H4 (cell line): ENCODE measurements around the gene NLRC3. TPM values are rescaled to one million over a fixed set of nuclear protein-coding genes. Genes with fewer than 3 reads are reported as not detected.

ENCODE experiments used
- DNase-seq: peaks from one replicate; pipeline ENCODE4 v3.0.0-alpha.2; 2015; ENCODE audit warnings: low spot score
- total RNA-seq: library from RNA; depleted of rRNA; stranded (reverse); fragments of >200 nt; shearing (Covaris generic); gene quantifications from 2 replicates; pipeline ENCODE4 v1.2.3, GENCODE V29; 2014

NLRC3 gene
- total RNA-seq, 1 experiment from 2014 or later = not detected

DNA sequence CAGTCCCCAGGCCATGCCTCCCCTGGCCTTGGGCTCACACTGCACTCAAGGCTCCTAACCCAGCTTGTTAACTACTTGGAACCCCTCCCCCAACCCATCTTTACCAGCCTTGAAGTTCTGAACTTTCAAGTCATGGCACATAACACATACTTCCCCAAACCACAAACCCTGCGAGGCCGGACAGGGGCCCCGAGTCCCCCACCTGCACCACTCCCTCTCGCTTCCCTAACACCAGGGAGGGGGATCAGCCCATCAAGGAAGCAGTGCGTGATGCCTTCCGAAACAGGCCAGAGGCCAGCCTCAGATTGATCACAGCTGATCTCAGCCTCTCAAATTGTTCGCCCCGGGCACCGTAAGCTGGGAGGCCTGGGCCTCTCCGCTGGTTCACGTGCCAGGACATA, 3.0 kb upstream of the NLRC3 start:
- no peak for DNase-seq

GRCh38 chr16:3579776-3580175, 2.6 kb upstream of the NLRC3 start:
- DNase-seq = no peak

GRCh38 chr16:3578610-3579551, 1.7 kb upstream of the NLRC3 start:
- DNase-seq = peak; percentile 19

GRCh38 chr16:3578121-3578520, 918 bp upstream of the NLRC3 start:
- DNase-seq = no peak

GRCh38 chr16:3576211-3576610, 992 bp downstream of the NLRC3 start:
- no peak for DNase-seq

- DNase-seq = no peak
Measured at GRCh38 chr16:3575491-3575890, 1.7 kb downstream of the NLRC3 start.

DNA sequence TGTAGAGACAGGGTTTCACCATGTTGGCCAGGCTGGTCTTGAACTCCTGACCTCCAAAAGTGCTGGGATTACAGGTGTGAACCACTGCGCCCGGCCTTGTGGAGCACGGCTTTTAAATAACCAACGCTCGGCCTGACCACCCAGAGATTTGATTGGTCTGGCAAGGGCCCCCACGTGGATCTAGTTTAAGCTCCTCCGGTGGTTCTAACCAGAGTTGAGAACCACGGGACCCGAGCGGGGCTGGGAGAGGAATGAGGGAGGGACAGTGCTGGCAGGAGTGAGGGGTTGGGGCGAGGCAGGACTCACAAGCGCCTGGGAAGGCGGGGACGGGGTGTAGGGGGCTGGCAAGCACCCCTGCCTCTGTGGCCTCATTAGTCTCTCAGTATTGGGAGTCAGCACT, 3.0 kb downstream of the NLRC3 start:
- DNase-seq = no peak

- DNase-seq = no peak
Measured at GRCh38 chr16:3573146-3573815, 3.9 kb downstream of the NLRC3 start.

GRCh38 chr16:3570420-3571062, 6.7 kb downstream of the NLRC3 start:
- DNase-seq = no peak

- DNase-seq = no peak
Measured at GRCh38 chr16:3569851-3570250, 7.4 kb downstream of the NLRC3 start.

GRCh38 chr16:3566990-3567389, 10.2 kb downstream of the NLRC3 start:
- DNase-seq = no peak

DNA sequence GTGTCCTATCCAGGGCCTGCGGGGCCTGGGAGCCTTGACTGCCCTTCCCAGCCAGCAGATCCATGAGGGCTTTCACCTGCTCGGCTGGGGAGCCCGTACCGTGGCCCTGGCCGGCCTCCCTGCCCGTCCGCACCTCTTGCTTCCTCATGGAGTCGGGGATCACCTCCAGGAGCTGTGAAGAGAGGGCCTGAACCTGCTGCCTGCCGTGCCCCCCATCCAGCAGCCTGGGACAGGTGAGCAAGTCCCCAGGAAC, 12.4 kb downstream of the NLRC3 start:
- DNase-seq = no peak

DNA sequence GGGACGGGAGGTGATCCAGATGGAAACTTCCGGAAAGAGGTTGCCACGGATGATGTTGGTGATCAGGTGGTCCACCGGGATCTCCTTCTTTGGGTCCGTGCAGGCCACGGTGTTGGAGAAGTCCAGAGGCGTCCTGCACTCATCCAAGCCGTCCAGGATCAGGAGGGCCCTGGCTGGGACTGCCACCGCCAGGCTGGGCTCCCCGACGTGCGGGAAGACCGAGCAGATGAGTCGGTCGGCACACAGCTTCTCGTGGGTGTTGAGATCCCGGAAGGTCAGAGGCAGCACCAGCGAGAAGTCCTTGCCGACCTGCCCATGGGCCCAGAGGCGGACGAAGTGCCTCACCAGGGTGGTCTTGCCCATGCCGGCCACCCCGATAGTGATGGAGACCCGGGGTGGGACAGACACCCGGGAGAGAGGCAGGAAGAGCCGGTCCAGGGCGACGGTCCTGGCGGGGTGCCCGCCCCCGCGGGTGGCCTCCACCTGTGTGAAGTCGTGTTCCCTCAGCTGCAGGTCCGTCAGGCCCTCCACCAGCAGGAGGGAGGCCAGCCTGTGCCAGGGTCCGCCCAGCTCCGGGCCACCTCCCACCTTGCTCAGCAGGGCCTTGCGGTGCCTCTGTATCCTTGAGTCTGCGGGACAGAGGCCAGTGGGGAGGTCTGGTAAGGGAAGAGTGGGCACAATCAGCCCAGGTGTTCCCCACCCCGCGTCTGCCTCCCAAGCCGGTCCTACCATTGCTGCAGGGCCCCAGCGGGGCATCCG, 12.9 kb downstream of the NLRC3 start:
- no peak for DNase-seq

DNA sequence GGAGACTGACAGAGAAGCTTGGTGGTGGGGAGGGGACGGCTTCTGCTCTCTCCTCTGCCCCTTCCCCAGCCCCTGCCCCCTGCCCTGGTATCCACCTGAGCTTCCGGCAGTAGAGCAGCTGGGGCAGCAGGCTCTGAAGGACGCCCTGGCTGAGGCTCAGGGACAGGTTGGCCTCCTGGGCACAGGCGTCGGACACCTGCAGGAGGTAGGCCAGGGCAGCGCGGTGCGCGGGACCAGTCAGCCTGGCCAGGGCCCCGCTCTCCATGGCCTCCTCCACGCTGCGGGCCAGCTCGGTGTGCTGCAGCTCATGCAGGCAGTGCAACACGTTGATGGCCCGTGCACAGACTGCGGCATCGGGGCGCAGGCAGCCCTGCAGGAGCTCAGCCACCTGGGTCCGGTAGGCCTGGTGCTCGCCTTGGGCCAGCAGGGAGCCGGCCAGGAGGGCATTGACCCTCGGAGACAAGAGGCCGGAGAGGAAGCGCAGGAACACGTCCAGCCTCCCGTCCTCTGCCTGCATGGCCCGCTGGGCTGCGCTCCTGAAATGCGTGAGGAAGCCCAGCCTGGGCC, 14.2 kb downstream of the NLRC3 start:
- no peak for DNase-seq

DNA sequence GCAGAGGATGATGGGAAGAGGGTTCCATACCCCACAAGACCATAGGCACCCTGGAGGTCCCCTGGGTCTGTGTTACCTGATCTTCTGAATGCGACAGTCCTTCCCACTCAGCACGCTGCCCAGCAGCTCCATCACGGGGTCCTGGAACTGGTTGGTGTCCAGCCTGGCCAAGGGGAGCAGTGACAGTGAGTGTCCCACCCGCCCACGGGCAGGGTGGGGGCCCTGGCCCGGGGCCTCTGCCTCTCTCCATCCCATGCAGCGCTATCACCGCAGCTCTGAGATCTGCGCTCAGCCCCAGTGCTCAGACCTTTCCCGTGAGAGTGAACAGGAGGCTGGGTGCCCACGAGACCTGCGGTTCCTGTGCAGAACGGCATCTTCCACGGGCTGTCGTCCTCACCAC, 15.6 kb downstream of the NLRC3 start:
- DNase-seq = no peak

DNA sequence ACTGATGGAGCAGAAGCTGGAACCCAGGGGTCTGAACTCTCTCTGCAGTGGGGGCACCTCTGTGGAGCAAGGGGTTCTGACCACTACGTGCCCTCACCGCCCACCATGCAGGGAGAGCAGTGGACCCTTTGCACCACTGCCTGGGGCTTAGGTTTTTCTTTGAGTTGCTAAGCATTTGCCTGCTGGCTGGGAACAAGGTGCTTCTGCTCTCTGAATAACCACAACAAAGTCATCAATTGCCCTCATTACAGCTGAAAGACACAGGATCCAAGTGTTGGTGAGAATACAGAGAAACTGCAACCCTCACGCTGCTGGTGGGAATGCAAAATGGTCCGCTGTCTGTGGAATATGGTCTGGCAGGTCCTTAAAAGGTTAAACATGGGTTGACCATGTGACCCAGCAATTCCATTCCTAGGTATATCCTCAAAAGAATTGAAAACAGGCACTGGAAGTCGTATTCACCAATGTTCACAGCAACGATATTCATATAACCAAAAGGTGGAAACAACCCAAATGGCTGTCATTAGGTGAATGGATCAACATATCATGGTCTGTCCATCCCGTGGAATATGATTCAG, 22.8 kb downstream of the NLRC3 start:
- no peak for DNase-seq

- DNase-seq = no peak
Measured at GRCh38 chr16:3553138-3553923, 23.9 kb downstream of the NLRC3 start.

- DNase-seq = no peak
Measured at GRCh38 chr16:3550851-3551847, 26.1 kb downstream of the NLRC3 start.

DNA sequence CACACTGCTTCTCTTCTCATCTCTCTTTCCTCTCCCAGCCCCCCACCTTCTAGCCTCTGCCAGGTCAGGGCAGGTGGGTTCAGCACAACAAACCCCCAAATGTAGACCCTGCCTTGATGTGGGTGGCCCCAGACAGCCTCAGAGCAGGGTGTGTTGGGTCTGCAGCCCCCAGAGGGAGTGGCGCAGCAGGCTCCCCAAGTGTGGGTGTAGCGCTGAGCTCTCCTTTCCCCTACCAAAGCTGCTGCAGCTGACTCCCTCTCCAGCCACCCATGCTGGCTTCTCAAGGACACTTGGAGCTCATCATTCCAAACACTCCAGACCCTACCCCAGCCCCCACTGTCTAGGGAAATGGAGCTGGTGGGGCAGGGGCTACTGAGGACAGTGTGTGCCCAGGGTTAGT, 27.3 kb downstream of the NLRC3 start:
- DNase-seq = no peak
